ENCODE data around the gene TOMM40L.
"Not testable (repeated sequence)": the region's sequence is repeated elsewhere in the genome, so short reads cannot be mapped to it uniquely, and the experiment has no call there.

The TOMM40L gene

GRCh38 chr1:161233102-161233501, 7.2 kb downstream of the TOMM40L start:
- Histone ChIP-seq H3K4me3 (no peak overlapping the region), H3K36me3 (replicated peaks) (peaks cover 16% of the 10 kb centered on the region), H3K27me3 (ENCODE audit: low read depth) (no peaks in the 10 kb centered on the region), H3K4me1 (no peaks in the 10 kb centered on the region), H3K9me3 (no peaks in the 10 kb centered on the region)
- in situ Hi-C loops (cut with MboI; ENCODE audit: low sequenced_read_pairs), result no loop called here
- no peak for DNase-seq (ENCODE audit: low spot score in 2 of 2)

DNA sequence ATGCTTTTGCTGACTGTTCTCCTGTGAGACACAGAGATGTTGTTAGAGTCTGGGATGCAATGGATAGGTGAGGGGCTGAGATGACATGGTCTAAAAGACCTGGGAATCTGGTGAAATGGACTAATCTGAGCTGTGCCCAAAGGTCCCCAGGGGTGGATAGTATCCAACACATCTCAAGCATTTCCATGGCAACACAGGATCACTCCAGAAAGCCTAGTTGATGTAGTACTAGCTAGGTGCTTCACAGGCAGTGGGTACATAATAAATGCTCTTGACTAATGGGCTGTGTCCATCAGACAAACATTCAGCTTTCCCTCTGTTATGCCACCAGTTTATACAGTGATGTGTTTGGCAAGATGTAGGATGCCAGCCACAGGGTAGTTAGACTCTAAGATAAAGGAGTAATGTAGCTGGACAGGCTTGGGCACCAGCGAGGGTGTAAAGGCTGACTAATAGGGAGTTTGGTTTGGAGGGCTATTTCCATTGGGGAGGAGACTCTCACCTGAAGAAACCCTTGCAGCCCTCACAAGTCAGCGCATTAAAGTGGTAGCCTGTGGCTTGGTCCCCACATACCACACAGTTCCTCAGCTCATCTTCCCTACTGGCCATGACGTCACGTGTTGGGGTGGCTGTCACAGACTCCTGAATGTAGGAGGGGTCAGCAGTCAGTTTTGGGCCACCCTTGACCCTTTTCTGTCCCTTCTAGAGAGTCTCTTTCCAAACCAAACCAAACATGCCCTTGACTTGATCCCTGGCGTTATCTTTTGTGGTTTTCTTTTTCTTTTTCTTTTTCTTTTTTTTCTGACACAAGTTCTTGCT, 10.3 kb downstream of the TOMM40L start:
- Histone ChIP-seq H3K4me3 (no peak overlapping the region), H3K36me3 (replicated peaks) (no peaks in the 10 kb centered on the region), H3K27me3 (ENCODE audit: low read depth) (0 out of 2 replicates have a peak, but pooled peaks cover under 1% of the 10 kb centered on the region), H3K4me1 (no peaks in the 10 kb centered on the region), H3K9me3 (no peaks in the 10 kb centered on the region)
- DNase-seq (ENCODE audit: low spot score in 2 of 2), result no peak
- in situ Hi-C loops (cut with MboI; ENCODE audit: low sequenced_read_pairs), result no loop called here

DNA sequence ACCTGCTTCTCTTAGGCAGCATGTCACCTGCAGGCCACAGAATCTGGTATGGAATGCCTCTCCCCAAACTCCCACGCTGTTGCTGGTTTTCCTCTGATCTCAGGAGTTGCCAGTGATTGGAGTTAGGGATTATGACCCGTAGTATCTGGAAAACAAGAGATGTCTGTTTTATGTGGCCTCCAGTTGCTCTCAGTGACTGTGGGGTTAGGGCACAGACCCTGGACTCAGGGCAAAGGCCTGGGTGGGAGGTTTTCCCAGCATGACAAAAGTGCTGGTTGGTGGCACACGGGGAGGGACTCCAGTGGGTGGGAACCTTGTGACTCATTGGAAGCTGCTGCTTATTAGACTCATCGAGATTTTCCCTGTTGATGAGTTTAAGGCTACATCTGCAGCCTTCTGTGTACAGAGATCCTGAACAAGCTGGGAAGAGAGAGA, 12.2 kb downstream of the TOMM40L start, which contains the start of gene NR1I3:
NR1I3 (minus strand) TSS at position 165 of the 435 bp plus-strand sequence. CDS start 1,638 bp downstream, outside the sequence.
- Histone ChIP-seq H3K27me3 (ENCODE audit: low read depth) (0 out of 2 replicates have a peak, but pooled peaks cover 2% of the 10 kb centered on the region), H3K4me1 (no peaks in the 10 kb centered on the region), H3K36me3 (replicated peaks) (no peaks in the 10 kb centered on the region), H3K9me3 (no peaks in the 10 kb centered on the region), H3K4me3 (no peak within 1 kb of the TSS)
- no peak for DNase-seq (ENCODE audit: low spot score in 2 of 2)
- in situ Hi-C loops (cut with MboI; ENCODE audit: low sequenced_read_pairs), result no loop called here

- DNase-seq (ENCODE audit: low spot score in 2 of 2), result no peak
- H3K36me3 ChIP-seq (replicated peaks), result no peaks in the 10 kb centered on the region
- H3K27me3 ChIP-seq (ENCODE audit: low read depth), result 0 out of 2 replicates have a peak, but pooled peaks cover 2% of the 10 kb centered on the region
- in situ Hi-C loops (cut with MboI; ENCODE audit: low sequenced_read_pairs), result no loop called here
- no peaks in the 10 kb centered on the region for H3K9me3 ChIP-seq
- H3K4me1 ChIP-seq, result no peaks in the 10 kb centered on the region
- no peak overlapping the region for H3K4me3 ChIP-seq
Observed at GRCh38 chr1:161241682-161242081, 15.8 kb downstream of the TOMM40L start.

GRCh38 chr1:161242313-161242712, 16.5 kb downstream of the TOMM40L start:
- H3K36me3 ChIP-seq (replicated peaks), result no peaks in the 10 kb centered on the region
- H3K9me3 ChIP-seq, result no peaks in the 10 kb centered on the region
- no peak overlapping the region for H3K4me3 ChIP-seq
- in situ Hi-C loops (cut with MboI; ENCODE audit: low sequenced_read_pairs), result no loop called here
- 0 out of 2 replicates have a peak, but pooled peaks cover 2% of the 10 kb centered on the region for H3K27me3 ChIP-seq (ENCODE audit: low read depth)
- no peak for DNase-seq (ENCODE audit: low spot score in 2 of 2)
- no peaks in the 10 kb centered on the region for H3K4me1 ChIP-seq

GRCh38 chr1:161244888-161245287, 19.0 kb downstream of the TOMM40L start:
- no peak for DNase-seq (ENCODE audit: low spot score in 2 of 2)
- Histone ChIP-seq H3K36me3 (replicated peaks) (no peaks in the 10 kb centered on the region), H3K27me3 (ENCODE audit: low read depth) (0 out of 2 replicates have a peak, but pooled peaks cover 2% of the 10 kb centered on the region), H3K4me3 (no peak overlapping the region), H3K9me3 (no peaks in the 10 kb centered on the region), H3K4me1 (no peaks in the 10 kb centered on the region)
- in situ Hi-C loops (cut with MboI; ENCODE audit: low sequenced_read_pairs), result no loop called here

- in situ Hi-C loops (cut with MboI; ENCODE audit: low sequenced_read_pairs); H3K27me3 ChIP-seq (ENCODE audit: low read depth); DNase-seq (ENCODE audit: low spot score in 2 of 2); H3K4me3 ChIP-seq; H3K36me3 ChIP-seq (replicated peaks); H3K4me1 ChIP-seq; H3K9me3 ChIP-seq: not testable (repeated sequence)
Observed at GRCh38 chr1:161250100-161250499, 24.2 kb downstream of the TOMM40L start.

- Histone ChIP-seq H3K27me3 (ENCODE audit: low read depth) (no peaks in the 10 kb centered on the region), H3K4me3 (no peak overlapping the region), H3K36me3 (replicated peaks) (no peaks in the 10 kb centered on the region), H3K9me3 (no peaks in the 10 kb centered on the region), H3K4me1 (no peaks in the 10 kb centered on the region)
- in situ Hi-C loops (cut with MboI; ENCODE audit: low sequenced_read_pairs), result no loop called here
- DNase-seq (ENCODE audit: low spot score in 2 of 2), result no peak
Observed at GRCh38 chr1:161250829-161251228, 25.0 kb downstream of the TOMM40L start.

DNA sequence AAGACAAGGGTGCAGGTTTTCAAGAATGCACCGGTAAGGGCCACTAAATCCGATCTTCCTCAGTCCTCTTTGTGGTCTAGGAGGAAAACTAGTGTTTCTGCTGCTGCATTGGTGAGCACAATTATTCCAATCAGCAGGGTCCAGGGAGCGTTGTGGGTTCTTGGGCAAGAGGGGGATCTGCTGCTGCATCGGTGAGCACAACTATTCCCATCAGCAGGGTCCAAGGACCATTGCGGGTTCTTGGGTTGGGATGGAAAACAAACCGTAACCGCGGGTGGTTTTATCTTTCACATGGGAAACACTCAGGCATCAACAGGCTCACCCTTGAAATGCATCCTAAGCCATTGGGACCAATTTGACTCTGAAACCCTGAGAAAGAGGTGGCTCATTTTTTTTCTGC, 25.7 kb downstream of the TOMM40L start:
- no peaks in the 10 kb centered on the region for H3K27me3 ChIP-seq (ENCODE audit: low read depth)
- no peaks in the 10 kb centered on the region for H3K9me3 ChIP-seq
- DNase-seq (ENCODE audit: low spot score in 2 of 2), result no peak
- no peak overlapping the region for H3K4me3 ChIP-seq
- in situ Hi-C loops (cut with MboI; ENCODE audit: low sequenced_read_pairs), result no loop called here
- H3K36me3 ChIP-seq (replicated peaks), result no peaks in the 10 kb centered on the region
- H3K4me1 ChIP-seq, result no peaks in the 10 kb centered on the region

GRCh38 chr1:161255302-161255701, 29.4 kb downstream of the TOMM40L start:
- H3K4me3 ChIP-seq; H3K4me1 ChIP-seq; DNase-seq (ENCODE audit: low spot score in 2 of 2); H3K9me3 ChIP-seq; H3K36me3 ChIP-seq (replicated peaks); in situ Hi-C loops (cut with MboI; ENCODE audit: low sequenced_read_pairs): not testable (repeated sequence)
- H3K27me3 ChIP-seq (ENCODE audit: low read depth), result peaks cover 18% of the 10 kb centered on the region

DNA sequence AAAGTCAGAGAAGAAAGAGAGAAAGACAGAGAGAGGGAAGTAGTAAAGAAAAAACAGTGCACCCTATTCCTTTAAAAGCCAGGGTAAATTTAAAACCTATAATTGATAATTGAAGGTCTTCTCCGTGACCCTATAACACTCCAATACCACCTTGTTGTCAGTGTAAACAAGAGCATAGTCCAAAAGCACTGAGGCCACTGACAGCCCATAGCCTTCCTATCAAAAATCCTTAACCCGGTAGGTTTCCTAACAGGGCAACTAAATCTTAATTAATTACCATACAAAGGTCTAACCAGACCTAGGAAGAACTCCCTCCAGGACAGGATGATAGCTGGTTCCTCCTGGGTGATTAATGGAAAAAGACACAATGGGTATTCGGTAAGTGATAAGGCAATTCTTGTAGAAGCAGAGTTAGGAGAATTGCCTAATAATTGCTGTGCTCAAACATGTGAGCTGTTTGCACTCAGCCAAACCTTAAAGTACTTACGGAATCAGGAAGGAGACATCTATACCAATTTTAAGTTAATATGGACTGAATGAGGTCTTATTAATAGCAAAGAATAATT, 30.2 kb downstream of the TOMM40L start:
- in situ Hi-C loops (cut with MboI; ENCODE audit: low sequenced_read_pairs); H3K4me1 ChIP-seq; H3K9me3 ChIP-seq; H3K4me3 ChIP-seq; DNase-seq (ENCODE audit: low spot score in 2 of 2); H3K36me3 ChIP-seq (replicated peaks): not testable (repeated sequence)
- H3K27me3 ChIP-seq (ENCODE audit: low read depth), result peaks cover 26% of the 10 kb centered on the region

DNA sequence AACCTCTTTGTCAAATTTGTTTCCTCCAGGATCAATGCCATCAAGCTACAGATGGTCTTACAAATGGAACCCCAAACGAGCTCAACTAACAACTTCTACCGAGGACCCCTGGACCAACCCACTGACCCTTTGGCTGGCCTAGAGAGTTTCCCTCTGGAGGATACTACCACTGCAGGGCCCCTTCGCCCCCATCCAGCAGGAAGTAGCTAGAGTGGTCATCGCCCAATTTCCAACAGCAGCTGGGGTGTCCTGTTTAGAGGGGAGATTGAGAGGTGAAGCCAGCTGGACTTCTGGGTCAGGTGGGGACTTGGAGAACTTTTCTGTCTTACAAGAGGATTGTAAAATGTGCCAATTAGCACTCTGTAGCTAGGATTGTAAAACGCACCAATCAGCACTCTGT, 31.2 kb downstream of the TOMM40L start:
- peaks cover 28% of the 10 kb centered on the region for H3K27me3 ChIP-seq (ENCODE audit: low read depth)
- DNase-seq (ENCODE audit: low spot score in 2 of 2); H3K4me3 ChIP-seq; H3K36me3 ChIP-seq (replicated peaks); H3K4me1 ChIP-seq; H3K9me3 ChIP-seq; in situ Hi-C loops (cut with MboI; ENCODE audit: low sequenced_read_pairs): not testable (repeated sequence)

- in situ Hi-C loops (cut with MboI; ENCODE audit: low sequenced_read_pairs), result no loop called here
Observed at GRCh38 chr1:161258439-161259344, 32.8 kb downstream of the TOMM40L start, which contains the start of gene PCP4L1. Gene PCP4L1 (plus strand): TSS chr1:161258745. CDS start chr1:161258975, 230 bp downstream.

More at GRCh38 chr1:161258439-161259344, 32.8 kb downstream of the TOMM40L start, which contains the start of gene PCP4L1:
- DNase-seq (ENCODE audit: low spot score in 2 of 2), result peak; percentile 71 to 86
- Histone ChIP-seq H3K4me1 (peaks cover 6% of the 10 kb centered on the region; the same call in 1 of the 2 replicates), H3K9me3 (peaks cover 2% of the 10 kb centered on the region; the same call in 1 of the 2 replicates), H3K4me3 (peak within 1 kb of the TSS; percentile 42), H3K36me3 (replicated peaks) (no peaks in the 10 kb centered on the region), H3K27me3 (ENCODE audit: low read depth) (peaks cover 28% of the 10 kb centered on the region)

Data from HAP-1 (cell line).